Activated CD4-positive, alpha-beta T cell treated with anti-CD3 and anti-CD28 coated beads, Interleukin-2, amount 10 ng/mL, durations not matched to agents 7 days and 5 days (primary cell): ENCODE data around the gene LZTS2. TPM values are rescaled to one million over a fixed set of nuclear protein-coding genes. Genes with fewer than 3 reads are reported as not detected.

Experiments used
- CTCF ChIA-PET: fragments of 350-600 bp; sonication (Branson Sonifier 250); formaldehyde crosslinking; loops from one replicate; lab custom pipeline; 2021; ENCODE audit warnings: antibody characterized with exemption; lab: Charles Lee
- POLR2A ChIA-PET: fragments of 350-600 bp; sonication (Branson Sonifier 250); formaldehyde crosslinking; loops from one replicate; lab custom pipeline; 2021; ENCODE audit warnings: antibody characterized with exemption; lab: Charles Lee
- DNase-seq: peaks from one replicate; pipeline ENCODE4 v3.0.0-alpha.2; 2020
- H3K27ac Mint-ChIP-seq: one replicate; pipeline ENCODE4 v1.8.0; 2021; ENCODE audit warnings: mild to moderate bottlenecking, moderate library complexity, mixed read lengths
- H3K27me3 Mint-ChIP-seq: one replicate; pipeline ENCODE4 v1.8.0; 2021; ENCODE audit warnings: mixed read lengths
- H3K36me3 Mint-ChIP-seq: one replicate; pipeline ENCODE4 v1.8.0; 2021; ENCODE audit warnings: low read depth, mixed read lengths
- H3K4me1 Mint-ChIP-seq: one replicate; pipeline ENCODE4 v1.8.0; 2021; ENCODE audit warnings: mixed read lengths
- H3K4me3 Mint-ChIP-seq: one replicate; pipeline ENCODE4 v1.8.0; 2021; ENCODE audit warnings: mild to moderate bottlenecking, moderate library complexity, mixed read lengths
- H3K9me3 Mint-ChIP-seq: one replicate; pipeline ENCODE4 v1.8.0; 2021; ENCODE audit warnings: mixed read lengths
- total RNA-seq, 2 experiments: library from RNA; stranded (reverse); gene quantifications; one replicate each; pipeline ENCODE4 v1.2.3, GENCODE V29; 2021

LZTS2 gene
- total RNA-seq, 2 experiments from 2014 or later = 17.5 to 18.8 TPM

GRCh38 chr10:101003639-101004206 lies 4.1 kb downstream of the LZTS2 start:
- Mint-ChIP-seq H3K9me3 (no peaks in the 10 kb centered on the region), H3K4me3 (no peak overlapping the region), H3K4me1 (peaks cover 6% of the 10 kb centered on the region), H3K27ac (no peak overlapping the region), H3K36me3 (peaks cover 2% of the 10 kb centered on the region), H3K27me3 (peaks cover 2% of the 10 kb centered on the region)
- CTCF ChIA-PET = interaction anchor here (0.6 to 12.7 kb wide), 3 partner anchors 13 to 638 kb away, joined by 3 to 111 read pairs (median 3); no protein-coding TSS in a partner anchor
- POLR2A ChIA-PET = no interaction called here
- DNase-seq = no peak

- DNase-seq = no peak
- Mint-ChIP-seq H3K4me1 (peaks cover 4% of the 10 kb centered on the region), H3K27ac (no peak overlapping the region), H3K27me3 (peaks cover 2% of the 10 kb centered on the region), H3K36me3 (peaks cover 2% of the 10 kb centered on the region), H3K9me3 (no peaks in the 10 kb centered on the region), H3K4me3 (no peak overlapping the region)
- CTCF ChIA-PET = interaction anchor here (1.0 to 12.7 kb wide), 3 partner anchors 8 to 24 kb away, joined by 3 to 111 read pairs (median 4); no protein-coding TSS in a partner anchor
- POLR2A ChIA-PET = no interaction called here
These were observed 5.8 kb downstream of the LZTS2 start for GRCh38 chr10:101005361-101005760.

- Mint-ChIP-seq H3K36me3 (peaks cover 1% of the 10 kb centered on the region), H3K4me3 (no peak overlapping the region), H3K27me3 (peaks cover 1% of the 10 kb centered on the region), H3K9me3 (no peaks in the 10 kb centered on the region), H3K27ac (peak overlapping the region; percentile 31), H3K4me1 (peaks cover 2% of the 10 kb centered on the region)
- ChIA-PET CTCF (interaction anchor here (1.2 to 12.7 kb wide), 3 partner anchors 9 to 470 kb away, joined by 3 to 111 read pairs (median 4); partner anchors contain the start of gene HIF1AN), POLR2A (no interaction called here)
- DNase-seq = no peak
These were observed 6.4 kb downstream of the LZTS2 start for GRCh38 chr10:101005869-101006567.

GRCh38 chr10:101006593-101007098 lies 7.0 kb downstream of the LZTS2 start:
- H3K36me3 Mint-ChIP-seq = no peaks in the 10 kb centered on the region
- DNase-seq = no peak
- POLR2A ChIA-PET = no interaction called here
- no peaks in the 10 kb centered on the region for H3K9me3 Mint-ChIP-seq
- H3K27me3 Mint-ChIP-seq = no peaks in the 10 kb centered on the region
- H3K27ac Mint-ChIP-seq = no peak overlapping the region
- CTCF ChIA-PET = interaction anchor here (1.0 to 12.7 kb wide), 5 partner anchors 10 to 471 kb away, joined by 3 to 111 read pairs (median 4); partner anchors contain the start of gene HIF1AN
- no peak overlapping the region for H3K4me3 Mint-ChIP-seq
- H3K4me1 Mint-ChIP-seq = no peaks in the 10 kb centered on the region

- DNase-seq = no peak
- Mint-ChIP-seq H3K9me3 (no peaks in the 10 kb centered on the region), H3K36me3 (no peaks in the 10 kb centered on the region), H3K4me1 (no peaks in the 10 kb centered on the region), H3K4me3 (no peak overlapping the region), H3K27ac (no peak overlapping the region), H3K27me3 (no peaks in the 10 kb centered on the region)
- ChIA-PET CTCF (interaction anchor here (0.7 to 12.7 kb wide), 7 partner anchors 8 to 472 kb away, joined by 3 to 111 read pairs (median 3); partner anchors contain the start of genes HIF1AN, LZTS2, PDZD7 and SFXN3), POLR2A (no interaction called here)
These were observed 7.6 kb downstream of the LZTS2 start for GRCh38 chr10:101007099-101007711.

- Mint-ChIP-seq H3K27ac (no peak overlapping the region), H3K36me3 (no peaks in the 10 kb centered on the region), H3K9me3 (no peaks in the 10 kb centered on the region), H3K4me3 (no peak overlapping the region), H3K4me1 (peaks cover 7% of the 10 kb centered on the region), H3K27me3 (no peaks in the 10 kb centered on the region)
- ChIA-PET CTCF (interaction anchor here (0.7 to 12.7 kb wide), 6 partner anchors 8 to 23 kb away, joined by 3 to 111 read pairs (median 3); partner anchors contain the start of genes LZTS2, PDZD7 and SFXN3), POLR2A (no interaction called here)
- DNase-seq = no peak
These were observed 8.6 kb downstream of the LZTS2 start for GRCh38 chr10:101007915-101008822.

- no peaks in the 10 kb centered on the region for H3K27me3 Mint-ChIP-seq
- ChIA-PET POLR2A (no interaction called here), CTCF (interaction anchor here (0.7 to 3.0 kb wide), 2 partner anchors 10 to 12 kb away, joined by 3 to 11 read pairs; no protein-coding TSS in a partner anchor)
- no peak overlapping the region for H3K27ac Mint-ChIP-seq
- H3K36me3 Mint-ChIP-seq = no peaks in the 10 kb centered on the region
- DNase-seq = no peak
- peaks cover 12% of the 10 kb centered on the region for H3K4me1 Mint-ChIP-seq
- H3K4me3 Mint-ChIP-seq = no peak overlapping the region
- H3K9me3 Mint-ChIP-seq = no peaks in the 10 kb centered on the region
These were observed 9.3 kb downstream of the LZTS2 start for GRCh38 chr10:101008823-101009423.

- Mint-ChIP-seq H3K36me3 (no peaks in the 10 kb centered on the region), H3K4me3 (no peak overlapping the region), H3K27me3 (peaks cover 5% of the 10 kb centered on the region), H3K4me1 (peaks cover 18% of the 10 kb centered on the region), H3K27ac (no peak overlapping the region), H3K9me3 (no peaks in the 10 kb centered on the region)
- POLR2A ChIA-PET = no interaction called here
- DNase-seq = no peak
- CTCF ChIA-PET = interaction anchor here (1.2 to 3.0 kb wide), 2 partner anchors 9 to 13 kb away, joined by 4 to 11 read pairs; no protein-coding TSS in a partner anchor
These were observed 10.7 kb downstream of the LZTS2 start for GRCh38 chr10:101010329-101010728.

- ChIA-PET CTCF (interaction anchor here (0.8 to 3.0 kb wide), 6 partner anchors 7 to 19 kb away, joined by 3 to 11 read pairs (median 4); partner anchors contain the start of gene LZTS2), POLR2A (no interaction called here)
- Mint-ChIP-seq H3K4me1 (peaks cover 18% of the 10 kb centered on the region), H3K36me3 (no peaks in the 10 kb centered on the region), H3K27ac (no peak overlapping the region), H3K9me3 (no peaks in the 10 kb centered on the region), H3K4me3 (no peak overlapping the region), H3K27me3 (peaks cover 13% of the 10 kb centered on the region)
- DNase-seq = no peak
These were observed 12.2 kb downstream of the LZTS2 start for GRCh38 chr10:101011517-101012423.

GRCh38 chr10:101012525-101013364 lies 13.1 kb downstream of the LZTS2 start:
- Mint-ChIP-seq H3K27ac (no peak overlapping the region), H3K4me3 (no peak overlapping the region), H3K27me3 (peaks cover 21% of the 10 kb centered on the region), H3K4me1 (peaks cover 18% of the 10 kb centered on the region), H3K36me3 (no peaks in the 10 kb centered on the region), H3K9me3 (no peaks in the 10 kb centered on the region)
- CTCF ChIA-PET = interaction anchor here (1.0 to 1.7 kb wide), 3 partner anchors 10 to 20 kb away, joined by 3 to 5 read pairs (median 3); partner anchors contain the start of gene LZTS2
- DNase-seq = peak; percentile 85
- POLR2A ChIA-PET = no interaction called here
